Activated CD8-positive, alpha-beta memory T cell treated with anti-CD3 and anti-CD28 coated beads, Interleukin-2, amount 50 U/mL, for 48 hours (primary cell): ENCODE measurements around the gene ENTREP3.
"Not testable (repeated sequence)": the region's sequence is repeated elsewhere in the genome, so short reads cannot be mapped to it uniquely, and the experiment has no call there.

Experiments used
- DNase-seq: peaks from one replicate; pipeline ENCODE4 v3.0.0-alpha.2; 2020

Gene ENTREP3

DNA sequence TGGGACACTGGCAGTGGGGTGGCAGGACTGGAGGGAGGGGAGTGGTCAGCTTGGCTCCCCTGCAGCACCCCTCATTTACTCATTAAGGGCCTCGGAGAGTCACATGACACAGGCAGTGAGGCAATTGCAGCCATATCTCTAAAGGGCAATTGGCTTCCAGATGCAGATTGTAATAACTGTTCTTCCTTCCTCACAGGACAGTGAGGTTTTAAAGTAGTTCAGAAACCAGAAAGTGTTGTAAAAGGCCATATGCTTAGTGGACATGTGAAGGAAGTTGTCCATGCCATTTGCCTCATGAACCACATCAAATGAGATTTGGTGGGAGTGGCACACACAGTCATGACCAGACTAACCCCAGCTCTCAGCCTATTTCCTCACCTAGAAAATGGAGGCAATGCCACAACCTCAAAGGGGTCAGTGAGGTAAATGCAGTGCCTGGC, 35.7 kb downstream of the ENTREP3 start:
- DNase-seq = no peak

DNA sequence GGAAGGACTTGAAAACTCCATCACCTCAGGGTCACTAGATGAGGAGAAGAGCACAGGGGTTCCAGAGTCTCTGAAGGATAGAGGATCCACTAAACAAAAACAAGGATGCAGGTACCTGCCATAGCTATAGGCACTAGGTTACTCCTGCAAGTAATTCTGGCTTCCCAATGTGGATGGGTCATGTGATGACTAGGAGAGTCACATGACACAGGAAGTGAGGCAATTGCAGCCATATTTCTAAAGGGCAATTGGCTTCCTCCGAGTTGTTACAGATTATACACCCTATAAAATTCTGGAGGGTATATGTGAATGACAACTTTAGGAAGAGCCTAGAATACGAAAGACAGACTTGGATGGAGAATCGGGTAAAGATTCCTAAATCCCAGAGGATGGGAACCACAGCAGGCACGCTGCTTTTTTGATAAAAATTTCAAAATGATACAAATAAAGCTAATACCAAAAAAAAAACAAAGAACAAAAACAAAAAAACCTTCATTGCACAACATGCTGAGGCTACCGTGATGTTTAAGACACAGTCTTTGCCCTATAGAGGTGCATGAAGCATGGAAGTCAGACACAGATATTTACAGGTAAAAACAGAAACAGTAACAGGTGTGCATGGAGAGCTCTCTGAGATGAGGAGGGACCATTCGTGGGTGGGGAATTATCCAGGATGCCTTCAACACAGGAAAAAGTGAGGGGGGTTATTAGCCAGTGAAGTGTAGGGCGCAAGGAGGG, 36.3 kb downstream of the ENTREP3 start:
- no peak for DNase-seq

DNA sequence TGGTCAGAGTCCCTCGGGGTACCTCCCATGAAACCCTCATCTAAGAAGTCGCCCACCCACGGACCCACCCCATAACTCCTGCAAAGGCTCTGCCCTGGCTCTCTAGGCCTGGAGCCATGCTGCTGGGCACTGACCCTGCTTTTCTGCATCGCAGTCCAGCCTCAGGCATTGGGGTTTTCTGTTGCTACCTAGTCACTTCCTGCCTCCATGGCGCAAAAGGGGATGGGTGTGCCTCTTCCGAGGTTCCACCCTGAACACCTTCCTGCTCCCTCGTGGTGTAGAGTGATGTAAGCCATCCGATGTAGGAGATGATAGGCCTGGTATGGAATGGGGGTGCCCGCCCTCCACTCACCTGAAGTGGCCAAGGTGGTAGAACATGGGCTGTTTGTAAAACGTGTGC, 40.6 kb downstream of the ENTREP3 start:
- DNase-seq = not testable (repeated sequence)

DNA sequence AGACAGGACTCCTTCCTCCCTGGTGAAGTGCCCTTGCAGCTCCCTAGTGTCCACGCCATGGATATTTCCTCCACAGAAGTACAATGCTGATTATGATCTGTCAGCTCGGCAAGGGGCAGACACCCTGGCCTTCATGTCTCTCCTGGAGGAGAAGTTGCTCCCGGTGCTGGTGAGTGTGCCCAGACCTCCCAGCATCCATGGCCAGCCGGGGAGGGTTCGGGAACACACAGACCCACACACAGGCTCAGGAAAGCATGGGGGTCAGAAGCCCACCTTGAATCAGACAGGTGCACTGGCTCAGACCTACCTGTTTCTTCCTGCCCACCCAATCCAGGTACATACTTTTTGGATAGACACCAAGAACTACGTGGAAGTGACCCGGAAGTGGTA, 43.2 kb downstream of the ENTREP3 start:
- DNase-seq = not testable (repeated sequence)

- DNase-seq = not testable (repeated sequence)
Observed at GRCh38 chr1:155211381-155212050, 43.8 kb downstream of the ENTREP3 start.

DNA sequence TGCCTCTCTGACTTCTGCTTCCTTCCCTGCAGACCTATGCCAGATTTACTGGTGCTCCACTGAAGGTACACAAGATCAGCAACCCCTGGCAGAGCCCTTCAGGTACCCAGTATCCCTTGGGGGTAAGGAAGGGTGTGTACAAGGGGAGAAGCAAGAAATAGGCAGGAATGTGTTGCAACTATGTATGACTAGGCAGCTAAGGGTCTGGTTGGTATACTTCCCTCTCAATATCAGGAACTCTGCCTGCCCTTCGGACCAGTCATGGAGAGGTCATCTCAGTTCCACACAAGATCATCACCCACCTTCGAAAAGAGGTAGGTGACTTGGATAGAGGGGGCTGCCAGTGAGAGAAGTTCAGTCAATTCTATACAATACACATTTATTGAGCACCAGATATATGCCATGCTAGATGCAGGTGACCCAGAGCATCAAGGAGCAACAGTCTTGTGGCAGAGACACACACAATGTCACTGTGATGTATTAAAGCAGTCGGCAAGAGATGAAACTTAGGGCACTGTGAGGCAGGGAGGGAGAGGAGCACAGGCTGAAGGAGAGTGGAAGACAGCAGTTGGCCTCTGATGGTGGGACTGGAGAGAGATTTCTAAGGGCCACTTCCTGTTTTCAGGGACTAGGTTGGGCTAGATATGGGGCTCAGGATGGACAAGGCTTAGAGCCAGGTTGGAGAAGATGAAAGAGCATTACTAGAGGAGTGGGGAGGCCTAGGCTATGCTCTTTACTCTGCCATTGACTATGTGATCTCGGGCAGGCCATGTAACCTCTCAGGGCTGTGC, 44.8 kb downstream of the ENTREP3 start:
- no peak for DNase-seq

DNA sequence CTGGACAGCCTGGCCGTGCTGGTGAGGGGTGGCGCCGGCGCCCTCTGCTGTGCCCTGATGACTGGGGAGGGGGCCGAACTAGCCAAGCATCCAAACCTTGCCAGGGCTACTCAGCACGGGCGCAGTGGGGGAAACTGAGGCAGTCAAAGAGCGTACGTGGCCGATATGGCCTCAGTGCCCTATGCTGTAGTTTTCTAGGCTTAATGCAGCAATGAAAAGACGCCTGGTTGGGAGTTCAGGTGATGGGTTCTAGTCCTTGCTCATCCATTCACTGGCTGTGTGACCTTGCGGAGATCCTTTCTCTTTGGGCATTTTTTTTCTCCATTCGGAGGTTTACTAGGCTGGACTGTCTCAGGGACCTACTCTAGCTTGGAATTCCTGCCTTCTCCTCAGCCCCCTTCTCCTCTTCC, 46.0 kb downstream of the ENTREP3 start:
- DNase-seq = no peak

GRCh38 chr1:155208541-155209311, 46.6 kb downstream of the ENTREP3 start, which contains the start of gene MTX1:
Gene MTX1, plus strand, starts transcription at chr1:155208695. Its CDS starts 110 bp downstream, at chr1:155208805.
- peak; percentile 92 for DNase-seq

GRCh38 chr1:155207806-155208540, 47.3 kb downstream of the ENTREP3 start, which contains the start of gene THBS3:
Gene THBS3, minus strand, starts transcription at chr1:155207897. Its CDS starts 21 bp downstream, at chr1:155207876.
- no peak for DNase-seq

GRCh38 chr1:155206891-155207805, 48.1 kb downstream of the ENTREP3 start:
- peak; percentile 97 for DNase-seq

GRCh38 chr1:155205969-155206593, 49.2 kb downstream of the ENTREP3 start:
- no peak for DNase-seq

DNA sequence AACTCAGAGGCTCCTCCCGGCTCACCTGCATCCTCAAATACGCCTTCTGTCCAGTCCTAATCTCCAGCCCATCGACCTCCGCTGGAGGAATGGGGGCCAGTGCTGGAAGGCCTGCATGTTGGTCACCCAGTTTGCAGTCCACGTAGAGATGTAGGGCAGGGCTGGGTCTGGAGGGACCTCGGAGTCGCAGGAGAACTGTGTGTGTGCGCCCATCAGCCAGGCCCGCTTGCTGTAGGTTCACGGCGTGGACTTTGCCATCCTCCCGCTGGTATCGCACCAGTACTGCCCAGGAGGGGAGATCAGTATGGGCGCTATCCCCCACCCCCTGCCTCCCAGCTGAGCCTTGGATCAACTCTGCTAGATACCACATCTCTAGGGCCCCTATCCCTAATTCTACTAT, 50.2 kb downstream of the ENTREP3 start:
- no peak for DNase-seq

DNA sequence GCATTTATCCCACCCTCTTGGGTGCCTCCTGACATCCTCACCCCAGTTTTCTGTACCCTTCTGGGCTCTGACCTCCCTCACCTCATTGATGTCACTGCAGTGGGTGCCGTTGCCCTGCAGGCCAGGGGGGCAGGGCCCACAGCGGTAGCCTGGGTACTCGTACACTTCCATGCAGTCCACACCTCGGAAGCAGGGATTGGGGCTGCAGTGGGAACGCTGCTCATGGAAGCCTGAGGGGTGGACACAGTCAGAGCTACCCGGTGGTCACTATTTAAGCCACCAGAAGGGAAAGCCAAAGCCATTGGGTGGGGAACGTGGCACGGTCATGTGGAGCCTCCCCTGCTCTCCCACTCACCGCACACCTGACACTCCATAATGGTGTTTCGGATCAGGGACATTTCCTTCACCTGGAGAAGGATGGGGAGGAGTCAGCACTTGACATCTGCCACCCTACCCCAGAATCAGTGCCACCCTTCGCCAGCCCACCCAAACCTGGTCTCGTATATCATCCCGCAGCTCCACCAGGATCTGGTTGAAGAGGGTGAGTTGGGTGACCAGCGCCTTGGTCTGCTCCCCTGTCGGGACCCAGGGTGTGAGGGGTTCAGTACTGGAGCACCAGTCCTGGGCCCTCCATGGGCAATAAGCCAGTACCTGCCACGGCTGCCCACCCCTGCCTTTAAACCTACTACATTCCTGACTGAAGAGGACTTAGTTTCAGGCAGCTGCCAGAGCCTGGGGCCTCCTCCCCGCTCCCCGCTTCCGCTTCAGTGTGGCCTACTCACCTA, 52.4 kb downstream of the ENTREP3 start:
- DNase-seq = no peak

- no peak for DNase-seq
Observed at GRCh38 chr1:155202198-155202597, 53.1 kb downstream of the ENTREP3 start.

DNA sequence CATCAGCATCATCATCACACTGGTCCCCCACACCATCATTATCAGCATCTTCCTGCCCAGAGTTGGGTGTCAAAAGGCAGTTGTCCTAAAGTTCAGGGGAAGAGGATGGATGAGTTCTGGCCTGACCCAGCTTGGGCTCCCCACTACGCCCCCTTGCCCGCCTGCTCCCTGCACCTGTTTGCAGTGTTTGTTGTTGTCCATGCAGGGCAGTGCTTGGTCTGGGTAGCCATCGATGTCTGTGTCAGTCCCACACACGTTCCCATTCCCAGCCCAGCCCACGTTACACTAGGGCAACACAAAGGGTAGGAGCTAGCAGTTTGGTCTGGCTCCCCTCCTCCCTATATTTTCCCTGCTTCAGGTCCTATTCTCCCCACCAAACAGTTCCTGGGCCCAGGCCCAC, 54.4 kb downstream of the ENTREP3 start:
- DNase-seq = no peak

DNA sequence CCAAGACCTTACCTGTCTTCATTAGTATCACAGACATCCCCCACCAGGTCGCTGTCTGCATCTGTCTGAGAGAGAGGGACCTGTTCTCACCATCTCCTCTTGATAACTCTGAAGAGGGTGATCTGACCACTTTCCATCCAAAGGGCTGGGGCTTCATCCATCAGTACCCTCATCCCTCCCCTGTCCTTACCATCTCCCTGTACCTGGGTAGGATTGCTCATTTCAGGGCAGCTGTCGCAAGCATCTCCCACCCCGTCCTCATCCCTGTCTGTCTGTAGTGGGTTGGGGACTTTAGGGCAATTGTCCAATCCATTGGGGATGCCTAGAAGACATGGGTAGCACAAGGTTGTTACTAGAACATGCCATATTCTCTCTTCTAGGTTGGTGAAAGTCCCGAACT, 55.5 kb downstream of the ENTREP3 start:
- DNase-seq = no peak

DNA sequence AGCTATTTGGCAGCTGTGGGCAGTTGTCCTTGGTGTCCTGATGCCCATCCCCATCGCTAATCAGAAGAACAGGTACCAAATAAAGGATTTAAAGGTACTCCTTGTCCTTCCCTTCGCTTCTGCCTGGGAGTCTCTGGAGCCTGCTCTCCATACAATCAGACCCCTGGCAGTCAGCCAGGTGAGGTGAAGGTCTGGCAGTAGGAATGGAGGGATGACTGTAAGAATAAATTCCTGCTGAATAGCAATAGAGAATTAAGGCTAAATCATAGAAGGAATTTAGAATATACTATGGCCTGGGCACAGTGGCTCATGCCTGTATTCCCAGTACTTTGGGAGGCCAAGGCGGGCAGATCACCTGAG, 56.8 kb downstream of the ENTREP3 start:
- no peak for DNase-seq

DNA sequence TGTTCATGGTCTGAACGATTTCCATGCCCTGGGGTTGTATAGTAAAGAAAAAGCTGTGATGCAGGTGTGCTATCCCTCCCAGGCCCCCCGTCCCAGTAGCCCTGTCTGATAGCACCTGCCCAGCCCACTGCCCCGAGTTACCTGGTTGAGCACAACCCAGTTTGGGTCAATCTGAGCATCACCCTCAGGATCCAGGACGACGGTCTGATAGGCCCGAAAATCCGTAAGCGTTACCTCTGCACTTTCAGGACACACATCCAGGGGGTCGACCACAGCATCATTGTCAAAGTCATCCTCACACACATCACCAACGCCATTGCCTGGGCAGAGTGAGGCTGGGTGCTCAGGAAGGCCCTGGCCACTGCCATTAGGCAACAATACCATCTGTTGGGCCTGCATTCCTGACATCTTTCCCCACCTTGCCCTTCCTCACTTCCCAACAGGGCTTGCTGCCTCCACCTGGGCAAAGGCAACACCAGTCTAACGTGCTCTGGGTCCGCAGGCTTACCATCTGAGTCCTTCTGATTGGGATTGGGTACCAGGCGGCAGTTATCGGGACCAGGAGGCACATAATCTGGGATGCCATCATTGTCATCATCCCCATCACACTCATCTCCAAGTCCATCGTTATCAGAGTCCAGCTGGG, 57.3 kb downstream of the ENTREP3 start:
- no peak for DNase-seq
